Left lung (tissue), 10 donors: Measurements from ENCODE around the gene HOXB6. TPM values are rescaled to one million over a fixed set of nuclear protein-coding genes. Genes with fewer than 3 reads are reported as not detected.

Experiments used
- ATAC-seq: fragments of 200-7000 bp; cut with Tn5 transposase; one replicate; pipeline ENCODE4 v1.9.1; 2020; ENCODE audit warnings: moderate library complexity
- DNase-seq, 4 donors: peaks; one replicate each; pipeline ENCODE4 v3.0.0-alpha.2; 2013 to 2020
- H3K27ac ChIP-seq, 2 donors: fragments of 200-600 bp; sonication (generic) in 1 of 2; one replicate each; pipeline versions ENCODE4 v1.5.0 to v1.8.0; 2020 to 2021
- H3K27me3 ChIP-seq, 2 donors: fragments of 200-600 bp; sonication (generic) in 1 of 2; one replicate each; pipeline versions ENCODE4 v1.5.0 to v1.8.0; 2020 to 2021
- H3K36me3 ChIP-seq, 2 donors: fragments of 200-600 bp; sonication (generic) in 1 of 2; one replicate each; pipeline versions ENCODE4 v1.5.0 to v1.8.0; 2020 to 2021
- H3K4me1 ChIP-seq, 2 donors: fragments of 200-600 bp; one replicate each; pipeline ENCODE4 v1.8.0; 2021
- H3K4me3 ChIP-seq, 2 donors: fragments of 200-600 bp; sonication (generic) in 1 of 2; one replicate each; pipeline versions ENCODE4 v1.5.0 to v1.8.0; 2020 to 2021; ENCODE audit warnings: mild to moderate bottlenecking in 1 of 2
- H3K9me3 ChIP-seq, 2 donors: fragments of 200-600 bp; sonication (generic) in 1 of 2; one replicate each; pipeline versions ENCODE4 v1.5.0 to v1.8.0; 2020 to 2021
- CTCF ChIP-seq, 2 donors: fragments of 200-600 bp; sonication (generic) in 1 of 2; IDR thresholded peaks; one replicate each; pipeline versions ENCODE4 v1.5.0 to v1.8.0; 2021; ENCODE audit warnings: antibody characterized with exemption in 2 of 2
- intact Hi-C, 2 donors: fragments of 100-400 bp; cut with DNase I; formaldehyde crosslinking; loops; one replicate each; pipeline versions ENCODE4 v1.11.2 to v1.14.2; 2022
- polyA plus RNA-seq, 6 donors: library from polyadenylated mRNA; unstranded; fragments of 120-200 nt; gene quantifications; one replicate each; pipeline ENCODE4 v1.2.1, GENCODE V29; 2013; ENCODE audit not compliant: insufficient read length in 6 of 6
- total RNA-seq, 2 donors: library from RNA; stranded (reverse); fragmentation: NEBNext Ultra II Directional; extraction: Animal tissue kit (Norgen Biotek cat#: 25700); gene quantifications; one replicate each; pipeline ENCODE4 v1.2.1, GENCODE V29; 2021
- donor health status: DM: no; HTN: yes; CAD: no.
- donor health status: DM: no; HTN: no; CAD: no.

Gene HOXB6
- total and polyA plus RNA-seq, 8 donors = 5.1 to 17.1 (median 12.1) TPM

- TF ChIP-seq CTCF (IDR thresholded peaks at IDR 0.05) = no peak
- Histone ChIP-seq H3K27me3 (peaks cover 64 to 100% of the 10 kb centered on the region in 2 donors), H3K9me3 (no peaks in the 10 kb centered on the region), H3K4me1 (peaks cover 12 to 35% of the 10 kb centered on the region in 2 donors), H3K4me3 (peak overlapping the region; percentile 25 to 32), H3K36me3 (no peaks in the 10 kb centered on the region), H3K27ac (peak overlapping the region; percentile 76 to 90)
- ATAC-seq (no peak), DNase-seq (no peak)
- intact Hi-C loops = loop anchor here in 1 of 2 donors (5.0 to 10.0 kb wide), 2 partner anchors 100 to 248 kb away; no protein-coding TSS in a partner anchor
Measured at GRCh38 chr17:48592577-48592976, 12.2 kb downstream of the HOXB6 start.

- H3K4me1 ChIP-seq = peaks cover 12 to 35% of the 10 kb centered on the region in 2 donors
- no peak for TF ChIP-seq CTCF (IDR thresholded peaks at IDR 0.05)
- no peaks in the 10 kb centered on the region for H3K36me3 ChIP-seq
- peak overlapping the region; percentile 25 to 32 for H3K4me3 ChIP-seq
- DNase-seq (no peak), ATAC-seq (no peak)
- H3K9me3 ChIP-seq = no peaks in the 10 kb centered on the region
- peaks cover 59 to 100% of the 10 kb centered on the region in 2 donors for H3K27me3 ChIP-seq
- intact Hi-C loops = loop anchor here in 1 of 2 donors (5.0 to 10.0 kb wide), 2 partner anchors 100 to 247 kb away; no protein-coding TSS in a partner anchor
- peak overlapping the region; percentile 76 to 90 for H3K27ac ChIP-seq
Measured at GRCh38 chr17:48592057-48592514, 12.7 kb downstream of the HOXB6 start.

GRCh38 chr17:48591255-48592056 is 13.3 kb downstream of the HOXB6 start:
- Histone ChIP-seq H3K4me3 (peak overlapping the region; percentile 25 to 32), H3K27me3 (peaks cover 59 to 100% of the 10 kb centered on the region in 2 donors)

GRCh38 chr17:48590607-48591161 is 14.1 kb downstream of the HOXB6 start:
- Histone ChIP-seq H3K36me3 (no peaks in the 10 kb centered on the region), H3K9me3 (no peaks in the 10 kb centered on the region), H3K4me1 (peaks cover 4 to 47% of the 10 kb centered on the region in 2 donors), H3K4me3 (peak overlapping the region in 1 of 2 donors; percentile 24), H3K27me3 (peaks cover 61 to 100% of the 10 kb centered on the region in 2 donors), H3K27ac (peak overlapping the region; percentile 76 to 90)
- TF ChIP-seq CTCF (IDR thresholded peaks at IDR 0.05) = no peak
- ATAC-seq = no peak
- intact Hi-C loops = loop anchor here in 1 of 2 donors (5.0 to 10.0 kb wide), 2 partner anchors 98 to 246 kb away; no protein-coding TSS in a partner anchor
- DNase-seq = no peak

More at GRCh38 chr17:48591255-48592056, 13.3 kb downstream of the HOXB6 start:
- Histone ChIP-seq H3K36me3 (no peaks in the 10 kb centered on the region), H3K27ac (peak overlapping the region; percentile 76 to 90), H3K9me3 (no peaks in the 10 kb centered on the region), H3K4me1 (peaks cover 11 to 39% of the 10 kb centered on the region in 2 donors)
- no peak for ATAC-seq
- no peak for TF ChIP-seq CTCF (IDR thresholded peaks at IDR 0.05)
- intact Hi-C loops = loop anchor here in 1 of 2 donors (5.0 to 10.0 kb wide), 2 partner anchors 99 to 247 kb away; no protein-coding TSS in a partner anchor
- peak in 1 of 4 donors; percentile 37 for DNase-seq
